Activated CD8-positive, alpha-beta memory T cell treated with anti-CD3 and anti-CD28 coated beads for 1 hour (primary cell): ENCODE measurements around the gene DGAT2.

Experiments used
- DNase-seq, 2 donors: peaks; one replicate each; pipeline ENCODE4 v3.0.0-alpha.2; 2020; ENCODE audit warnings: low read depth in 1 of 2; ENCODE audit errors: extremely low read depth in 1 of 2

Gene DGAT2

DNA sequence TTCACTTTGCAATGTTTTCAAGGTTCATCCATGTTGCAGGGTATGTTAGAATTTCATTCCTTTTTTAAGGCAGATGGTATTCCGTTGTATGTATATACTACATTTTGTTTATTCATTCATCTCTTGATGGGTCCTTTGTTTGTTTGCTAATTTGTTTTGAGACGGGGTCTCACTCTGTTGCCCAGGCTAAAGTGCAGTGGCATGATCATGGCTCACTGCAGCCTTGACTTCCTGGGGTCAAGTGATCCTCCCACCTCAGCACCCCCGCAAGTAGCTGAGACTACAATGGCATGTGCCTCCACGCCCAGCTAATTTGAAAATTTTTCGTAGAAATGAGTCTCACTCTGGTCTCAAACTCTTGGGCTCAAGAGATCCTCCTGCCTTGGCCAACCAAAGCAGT is 52.6 kb downstream of the DGAT2 start:
- DNase-seq = no peak

- no peak for DNase-seq
Observed at GRCh38 chr11:75822541-75822940, 54.0 kb downstream of the DGAT2 start.

- DNase-seq = no peak
Observed at GRCh38 chr11:75823415-75823814, 54.8 kb downstream of the DGAT2 start.

- no peak for DNase-seq
Observed at GRCh38 chr11:75823946-75824345, 55.4 kb downstream of the DGAT2 start.

GRCh38 chr11:75826461-75827230 is 58.1 kb downstream of the DGAT2 start:
- DNase-seq = no peak

GRCh38 chr11:75827562-75827961 is 59.0 kb downstream of the DGAT2 start:
- no peak for DNase-seq

- no peak for DNase-seq
Observed at GRCh38 chr11:75831915-75832502, 63.4 kb downstream of the DGAT2 start.

- DNase-seq = no peak
Observed at GRCh38 chr11:75834728-75835127, 66.2 kb downstream of the DGAT2 start.

DNA sequence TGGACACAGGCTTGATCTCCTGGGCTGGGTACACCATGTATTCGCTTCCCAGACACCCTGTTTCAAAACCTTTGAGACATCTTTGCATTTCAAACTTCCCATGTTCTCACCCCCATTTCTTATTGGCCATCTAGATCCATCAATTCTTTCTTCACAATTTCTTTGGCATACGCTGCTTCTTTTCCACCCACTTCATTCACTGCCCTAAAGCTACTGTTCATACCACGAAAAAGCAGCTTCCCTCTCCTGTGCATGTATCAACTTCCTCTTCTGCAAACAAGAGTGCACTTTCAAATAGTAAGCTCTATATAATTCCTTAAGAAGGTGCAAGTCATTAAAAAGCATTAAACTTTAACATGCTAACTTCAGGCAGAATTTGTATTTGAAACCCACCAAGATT is 67.8 kb downstream of the DGAT2 start:
- no peak for DNase-seq

- no peak for DNase-seq
Observed at GRCh38 chr11:75839851-75840250, 71.3 kb downstream of the DGAT2 start.

GRCh38 chr11:75840522-75840921 is 71.9 kb downstream of the DGAT2 start:
- DNase-seq = no peak

GRCh38 chr11:75841739-75842138 is 73.2 kb downstream of the DGAT2 start:
- no peak for DNase-seq

GRCh38 chr11:75845324-75845723 is 76.7 kb downstream of the DGAT2 start:
- no peak for DNase-seq

DNA sequence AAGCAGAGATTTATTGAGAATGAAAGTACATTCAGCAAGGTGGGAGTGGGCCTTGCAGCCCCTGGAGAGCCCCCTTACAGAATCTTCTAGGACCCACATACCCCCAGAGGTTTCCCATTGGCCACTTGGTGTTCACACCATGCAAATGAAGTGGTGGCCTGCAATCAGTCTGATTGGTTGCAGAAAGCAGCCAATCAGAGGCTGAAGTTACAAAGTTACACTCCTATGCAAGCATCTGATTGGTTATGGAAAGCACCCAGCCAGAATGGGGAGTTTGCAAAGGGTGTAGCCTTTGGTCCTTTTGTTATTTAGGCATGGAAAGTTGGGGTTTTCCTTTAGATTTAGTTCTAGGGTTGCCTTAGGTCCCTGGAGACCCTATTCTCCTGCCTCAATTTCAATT is 81.3 kb downstream of the DGAT2 start:
- DNase-seq = no peak

GRCh38 chr11:75850787-75851186 is 82.2 kb downstream of the DGAT2 start:
- DNase-seq = no peak
